Stimulated activated effector memory CD8-positive, alpha-beta T cell treated with anti-CD3 and anti-CD28 coated beads, Interleukin-12 subunit alpha, Interleukin-12 subunit beta, amount 100 ng/mL, for 72 hours (primary cell): ENCODE results near the gene VPS26C.

Experiments
- ATAC-seq: fragments of 150-1000 bp; cut with Tn5 transposase; 2 replicates; pipeline ENCODE4 v1.10.0; 2021
- DNase-seq, 2 donors: peaks; one replicate each; pipeline ENCODE4 v3.0.0; 2021 to 2022; ENCODE audit warnings: low spot score in 2 of 2
- H3K27ac Mint-ChIP-seq: one replicate; pipeline ENCODE4 v1.8.0; 2022; ENCODE audit warnings: mild to moderate bottlenecking, mixed read lengths
- H3K36me3 Mint-ChIP-seq: one replicate; pipeline ENCODE4 v1.8.0; 2022; ENCODE audit warnings: mild to moderate bottlenecking, mixed read lengths
- H3K4me1 Mint-ChIP-seq: one replicate; pipeline ENCODE4 v1.8.0; 2022; ENCODE audit warnings: mixed read lengths
- H3K4me3 Mint-ChIP-seq: one replicate; pipeline ENCODE4 v1.8.0; 2022; ENCODE audit warnings: mild to moderate bottlenecking, mixed read lengths
- H3K9me3 Mint-ChIP-seq: one replicate; pipeline ENCODE4 v1.8.0; 2022; ENCODE audit warnings: mixed read lengths

Gene VPS26C

GRCh38 chr21:37273440-37273839 is 6.3 kb upstream of the VPS26C start:
- H3K36me3 Mint-ChIP-seq: no peaks in the 10 kb centered on the region
- H3K4me3 Mint-ChIP-seq: peak overlapping the region; percentile 11
- ATAC-seq (no peak), DNase-seq (no peak)
- peaks cover 20% of the 10 kb centered on the region for H3K4me1 Mint-ChIP-seq
- H3K9me3 Mint-ChIP-seq: no peaks in the 10 kb centered on the region
- no peak overlapping the region for H3K27ac Mint-ChIP-seq

GRCh38 chr21:37272897-37273296 is 5.8 kb upstream of the VPS26C start:
- H3K36me3 Mint-ChIP-seq: peaks cover 4% of the 10 kb centered on the region
- DNase-seq: no peak
- H3K9me3 Mint-ChIP-seq: no peaks in the 10 kb centered on the region
- no peak overlapping the region for H3K4me3 Mint-ChIP-seq
- no peak overlapping the region for H3K27ac Mint-ChIP-seq
- H3K4me1 Mint-ChIP-seq: peaks cover 20% of the 10 kb centered on the region
- ATAC-seq: no peak

- H3K27ac Mint-ChIP-seq: no peak overlapping the region
- no peak overlapping the region for H3K4me3 Mint-ChIP-seq
- DNase-seq: no peak
- no peaks in the 10 kb centered on the region for H3K9me3 Mint-ChIP-seq
- H3K36me3 Mint-ChIP-seq: peaks cover 13% of the 10 kb centered on the region
- H3K4me1 Mint-ChIP-seq: peaks cover 24% of the 10 kb centered on the region
- ATAC-seq: no peak
Measured at GRCh38 chr21:37270576-37271365, 3.6 kb upstream of the VPS26C start.

GRCh38 chr21:37269481-37269880 is 2.3 kb upstream of the VPS26C start:
- Mint-ChIP-seq H3K4me1 (peaks cover 34% of the 10 kb centered on the region), H3K4me3 (peak overlapping the region; percentile 95), H3K9me3 (no peaks in the 10 kb centered on the region), H3K27ac (peak overlapping the region; percentile 38), H3K36me3 (peaks cover 13% of the 10 kb centered on the region)
- ATAC-seq: no peak
- DNase-seq: no peak

- DNase-seq (no peak), ATAC-seq (no peak)
- peaks cover 30% of the 10 kb centered on the region for H3K4me1 Mint-ChIP-seq
- peak overlapping the region; percentile 95 for H3K27ac Mint-ChIP-seq
- peaks cover 13% of the 10 kb centered on the region for H3K36me3 Mint-ChIP-seq
- no peaks in the 10 kb centered on the region for H3K9me3 Mint-ChIP-seq
- H3K4me3 Mint-ChIP-seq: peak overlapping the region; percentile 95
Measured at GRCh38 chr21:37268186-37268503, 1.0 kb upstream of the VPS26C start.

- H3K36me3 Mint-ChIP-seq: peaks cover 16% of the 10 kb centered on the region
- ATAC-seq (peak; percentile 5), DNase-seq (peak in 1 of 2 donors; percentile 34)
- peak overlapping the region; percentile 95 for H3K4me3 Mint-ChIP-seq
- H3K4me1 Mint-ChIP-seq: peaks cover 30% of the 10 kb centered on the region
- peak overlapping the region; percentile 95 for H3K27ac Mint-ChIP-seq
- no peaks in the 10 kb centered on the region for H3K9me3 Mint-ChIP-seq
Measured at GRCh38 chr21:37266515-37267221, 466 bp downstream of the VPS26C start.

- peaks cover 21% of the 10 kb centered on the region for H3K36me3 Mint-ChIP-seq
- peaks cover 28% of the 10 kb centered on the region for H3K4me1 Mint-ChIP-seq
- peak overlapping the region; percentile 8 for H3K4me3 Mint-ChIP-seq
- no peak overlapping the region for H3K27ac Mint-ChIP-seq
- ATAC-seq: no peak
- H3K9me3 Mint-ChIP-seq: no peaks in the 10 kb centered on the region
- no peak for DNase-seq
Measured at GRCh38 chr21:37264808-37265207, 2.3 kb downstream of the VPS26C start.

GRCh38 chr21:37263827-37264600 is 3.1 kb downstream of the VPS26C start:
- Mint-ChIP-seq H3K4me3 (no peak overlapping the region), H3K27ac (no peak overlapping the region), H3K9me3 (no peaks in the 10 kb centered on the region), H3K4me1 (peaks cover 20% of the 10 kb centered on the region), H3K36me3 (peaks cover 21% of the 10 kb centered on the region)
- ATAC-seq (no peak), DNase-seq (peak in 1 of 2 donors; percentile 46)

- no peak for DNase-seq
- no peaks in the 10 kb centered on the region for H3K9me3 Mint-ChIP-seq
- no peak overlapping the region for H3K4me3 Mint-ChIP-seq
- H3K4me1 Mint-ChIP-seq: peaks cover 27% of the 10 kb centered on the region
- ATAC-seq: no peak
- H3K27ac Mint-ChIP-seq: no peak overlapping the region
- H3K36me3 Mint-ChIP-seq: peaks cover 29% of the 10 kb centered on the region
Measured at GRCh38 chr21:37259426-37259825, 7.7 kb downstream of the VPS26C start.

- Mint-ChIP-seq H3K27ac (peak overlapping the region; percentile 92), H3K4me1 (peaks cover 31% of the 10 kb centered on the region), H3K36me3 (peaks cover 29% of the 10 kb centered on the region), H3K4me3 (peak overlapping the region; percentile 81), H3K9me3 (no peaks in the 10 kb centered on the region)
- peak; percentile 67 to 90 for DNase-seq
- ATAC-seq: peak; percentile 93
Measured at GRCh38 chr21:37257967-37258877, 8.9 kb downstream of the VPS26C start.

- peaks cover 29% of the 10 kb centered on the region for H3K36me3 Mint-ChIP-seq
- ATAC-seq: peak; percentile 62
- peak; percentile 29 to 71 for DNase-seq
- H3K27ac Mint-ChIP-seq: peak overlapping the region; percentile 92
- peak overlapping the region; percentile 81 for H3K4me3 Mint-ChIP-seq
- H3K4me1 Mint-ChIP-seq: peaks cover 33% of the 10 kb centered on the region
- H3K9me3 Mint-ChIP-seq: no peaks in the 10 kb centered on the region
Measured at GRCh38 chr21:37257511-37257966, 9.6 kb downstream of the VPS26C start.

- Mint-ChIP-seq H3K4me1 (peaks cover 47% of the 10 kb centered on the region), H3K9me3 (no peaks in the 10 kb centered on the region), H3K27ac (no peak overlapping the region), H3K4me3 (no peak overlapping the region), H3K36me3 (peaks cover 21% of the 10 kb centered on the region)
- ATAC-seq (no peak), DNase-seq (no peak)
Measured at GRCh38 chr21:37253991-37254390, 13.1 kb downstream of the VPS26C start.

GRCh38 chr21:37251294-37251634 is 15.9 kb downstream of the VPS26C start:
- DNase-seq: no peak
- Mint-ChIP-seq H3K4me1 (peaks cover 53% of the 10 kb centered on the region), H3K36me3 (peaks cover 8% of the 10 kb centered on the region), H3K4me3 (no peak overlapping the region), H3K27ac (no peak overlapping the region), H3K9me3 (no peaks in the 10 kb centered on the region)
- ATAC-seq: no peak

GRCh38 chr21:37249112-37249904 is 17.8 kb downstream of the VPS26C start:
- peaks cover 8% of the 10 kb centered on the region for H3K36me3 Mint-ChIP-seq
- ATAC-seq (no peak), DNase-seq (no peak)
- no peak overlapping the region for H3K4me3 Mint-ChIP-seq
- no peaks in the 10 kb centered on the region for H3K9me3 Mint-ChIP-seq
- peaks cover 65% of the 10 kb centered on the region for H3K4me1 Mint-ChIP-seq
- no peak overlapping the region for H3K27ac Mint-ChIP-seq
